Endothelial cell of umbilical vein (primary cell): Measurements from ENCODE around the gene ZNRD2.

Experiments
- CTCF ChIP-seq, 2 donors: IDR thresholded peaks; 1 replicate in 1 of 2; 2 replicates in 1 of 2; pipeline ENCODE4 v1.5.1; 2011; ENCODE audit warnings: low read length in 2 of 2, mild to moderate bottlenecking in 2 of 2, moderate library complexity in 2 of 2, control low read depth in 1 of 2, inconsistent platforms in 1 of 2, low read depth in 1 of 2; ENCODE audit not compliant: insufficient read depth in 1 of 2; ENCODE audit errors: extremely low read depth in 1 of 2
- FOS ChIP-seq: IDR thresholded peaks from 2 replicates; pipeline ENCODE4 v1.6.1; 2011; ENCODE audit warnings: mild to moderate bottlenecking, low read length, moderate library complexity, borderline replicate concordance; ENCODE audit not compliant: insufficient read depth
- MAX ChIP-seq: IDR thresholded peaks from 2 replicates; pipeline ENCODE4 v1.6.1; 2011; ENCODE audit not compliant: insufficient read depth, insufficient read length
- POLR2A ChIP-seq: IDR thresholded peaks from 2 replicates; pipeline ENCODE4 v1.6.1; 2012; ENCODE audit warnings: low read depth, mild to moderate bottlenecking, control low read depth, low read length
- POLR2AphosphoS5 ChIP-seq: IDR thresholded peaks from 2 replicates; pipeline ENCODE4 v1.6.1; 2012; ENCODE audit warnings: low read depth, mild to moderate bottlenecking, control low read depth, low read length, moderate library complexity; ENCODE audit not compliant: insufficient read depth

GRCh38 chr11:65524014-65524740, 46.1 kb upstream of the ZNRD2 start:
- TF ChIP-seq POLR2AphosphoS5 (no peak), CTCF (IDR thresholded peaks at IDR 0.05; ENCODE audit: extremely low read depth in 1 of 2, insufficient read depth in 1 of 2, low read depth in 1 of 2, low read length in 2 of 2) (no peak), MAX (no peak), FOS (no peak), POLR2A (no peak)
